DOHH2 (cell line): ENCODE results near the gene SLCO3A1.

ENCODE experiments used
- CTCF ChIP-seq: fragments of 200-600 bp; sonication (generic); IDR thresholded peaks from one replicate; pipeline ENCODE4 v1.5.1; 2014; ENCODE audit warnings: antibody characterized with exemption, mild to moderate bottlenecking, low read depth, low read length; ENCODE audit not compliant: poor library complexity, severe bottlenecking
- EZH2phosphoT487 ChIP-seq: fragments of 200-600 bp; sonication (generic); IDR thresholded peaks from 2 replicates; pipeline ENCODE4 v1.6.1; 2017; ENCODE audit warnings: borderline replicate concordance, mild to moderate bottlenecking, antibody characterized with exemption, low read length, moderate library complexity, mixed read lengths

- TF ChIP-seq CTCF: no peak
- no peak for TF ChIP-seq EZH2phosphoT487
Observed at GRCh38 chr15:92023965-92024364, 170.5 kb downstream of the SLCO3A1 start.
